BJ (cell line): ENCODE results near the gene RAD51AP1. TPM values are rescaled to one million over a fixed set of nuclear protein-coding genes. Genes with fewer than 3 reads are reported as not detected.

Experiments used
- CTCF ChIA-PET: fragments of 350-600 bp; formaldehyde crosslinking; extraction: SDS; loops from one replicate; lab custom pipeline; 2021; ENCODE audit warnings: antibody characterized with exemption, inconsistent platforms; lab: Yijun Ruan, JAX
- POLR2A ChIA-PET: fragments of 300-600 bp; sonication (Branson Sonifier 250); formaldehyde crosslinking; extraction: SDS; loops from one replicate; lab custom pipeline; 2021; ENCODE audit warnings: antibody characterized with exemption; lab: Charles Lee
- DNase-seq: peaks from one replicate; pipeline ENCODE4 v3.0.0-alpha.2; 2011; ENCODE audit warnings: low read depth
- H3K27me3 ChIP-seq: 2 replicates; pipeline ENCODE4 v1.6.0; 2011; ENCODE audit warnings: low read length; ENCODE audit not compliant: control insufficient read depth, insufficient read depth
- H3K36me3 ChIP-seq: 2 replicates; pipeline ENCODE4 v1.5.1; 2011; ENCODE audit warnings: low read length; ENCODE audit not compliant: control insufficient read depth, insufficient read depth
- H3K4me3 ChIP-seq: 2 replicates; pipeline ENCODE4 v1.5.1; 2011; ENCODE audit warnings: low read depth, mild to moderate bottlenecking, control low read depth, low read length
- CTCF ChIP-seq: IDR thresholded peaks from 2 replicates; pipeline ENCODE4 v1.5.1; 2011; ENCODE audit warnings: low read depth, mild to moderate bottlenecking, control low read depth, inconsistent platforms, low read length, moderate library complexity; ENCODE audit not compliant: insufficient read depth
- polyA plus RNA-seq: library from polyadenylated mRNA; depleted of rRNA; stranded (reverse); fragments of >200 nt; gene quantifications from 2 replicates; pipeline ENCODE4 v1.2.3, GENCODE V29; 2011

Gene RAD51AP1
- polyA plus RNA-seq, 1 experiment = 4.9 TPM

- CTCF ChIA-PET = interaction anchor here (1.4 to 1.6 kb wide), 3 partner anchors 21 to 180 kb away, joined by 3 to 6 read pairs (median 4); no protein-coding TSS in a partner anchor
- POLR2A ChIA-PET = no interaction called here
- Histone ChIP-seq H3K36me3 (no peaks in the 10 kb centered on the region), H3K4me3 (no peak overlapping the region), H3K27me3 (0 out of 2 replicates have a peak, but pooled peaks cover 1% of the 10 kb centered on the region)
- no peak for DNase-seq
- TF ChIP-seq CTCF = peak; percentile 29; the same call in 1 of the 2 replicates
Observed at GRCh38 chr12:4579305-4580102, 40.8 kb downstream of the RAD51AP1 start.

- no peaks in the 10 kb centered on the region for H3K36me3 ChIP-seq
- DNase-seq = no peak
- H3K27me3 ChIP-seq = 0 out of 2 replicates have a peak, but pooled peaks cover 1% of the 10 kb centered on the region
- H3K4me3 ChIP-seq = no peak overlapping the region
- POLR2A ChIA-PET = no interaction called here
- CTCF ChIA-PET = interaction anchor here (0.6 to 1.7 kb wide), 4 partner anchors 20 to 179 kb away, joined by 3 to 7 read pairs (median 4); partner anchors contain the start of gene FGF6
- TF ChIP-seq CTCF = no peak
Observed at GRCh38 chr12:4580281-4580688, 41.6 kb downstream of the RAD51AP1 start.

GRCh38 chr12:4584281-4584680, 45.6 kb downstream of the RAD51AP1 start:
- H3K27me3 ChIP-seq = 0 out of 2 replicates have a peak, but pooled peaks cover 1% of the 10 kb centered on the region
- no peak for DNase-seq
- H3K4me3 ChIP-seq = no peak overlapping the region
- TF ChIP-seq CTCF = no peak
- no peaks in the 10 kb centered on the region for H3K36me3 ChIP-seq
- ChIA-PET CTCF (interaction anchor here (0.9 kb wide), 1 partner anchor 25 kb away, joined by 3 read pairs; no protein-coding TSS in a partner anchor), POLR2A (no interaction called here)

- no peaks in the 10 kb centered on the region for H3K36me3 ChIP-seq
- no peak for DNase-seq
- ChIA-PET CTCF (no interaction called here), POLR2A (no interaction called here)
- H3K27me3 ChIP-seq = 0 out of 2 replicates have a peak, but pooled peaks cover 1% of the 10 kb centered on the region
- no peak for TF ChIP-seq CTCF
- H3K4me3 ChIP-seq = no peak overlapping the region
Observed at GRCh38 chr12:4584896-4585295, 46.2 kb downstream of the RAD51AP1 start.

GRCh38 chr12:4586500-4586899, 47.8 kb downstream of the RAD51AP1 start:
- TF ChIP-seq CTCF = no peak
- POLR2A ChIA-PET = no interaction called here

More at GRCh38 chr12:4586500-4586899, 47.8 kb downstream of the RAD51AP1 start:
- DNase-seq = no peak
- Histone ChIP-seq H3K4me3 (no peak overlapping the region), H3K27me3 (peaks cover 5% of the 10 kb centered on the region; the same call in 1 of the 2 replicates), H3K36me3 (no peaks in the 10 kb centered on the region)
- CTCF ChIA-PET = interaction anchor here (0.7 to 1.4 kb wide), 2 partner anchors 24 to 25 kb away, joined by 3 to 4 read pairs; partner anchors contain the start of gene DYRK4
